ENCODE results near the gene MFAP3.

GRCh38 chr5:154059039-154059430 lies 20.3 kb downstream of the MFAP3 start:
- TF ChIP-seq, protein P1, sequence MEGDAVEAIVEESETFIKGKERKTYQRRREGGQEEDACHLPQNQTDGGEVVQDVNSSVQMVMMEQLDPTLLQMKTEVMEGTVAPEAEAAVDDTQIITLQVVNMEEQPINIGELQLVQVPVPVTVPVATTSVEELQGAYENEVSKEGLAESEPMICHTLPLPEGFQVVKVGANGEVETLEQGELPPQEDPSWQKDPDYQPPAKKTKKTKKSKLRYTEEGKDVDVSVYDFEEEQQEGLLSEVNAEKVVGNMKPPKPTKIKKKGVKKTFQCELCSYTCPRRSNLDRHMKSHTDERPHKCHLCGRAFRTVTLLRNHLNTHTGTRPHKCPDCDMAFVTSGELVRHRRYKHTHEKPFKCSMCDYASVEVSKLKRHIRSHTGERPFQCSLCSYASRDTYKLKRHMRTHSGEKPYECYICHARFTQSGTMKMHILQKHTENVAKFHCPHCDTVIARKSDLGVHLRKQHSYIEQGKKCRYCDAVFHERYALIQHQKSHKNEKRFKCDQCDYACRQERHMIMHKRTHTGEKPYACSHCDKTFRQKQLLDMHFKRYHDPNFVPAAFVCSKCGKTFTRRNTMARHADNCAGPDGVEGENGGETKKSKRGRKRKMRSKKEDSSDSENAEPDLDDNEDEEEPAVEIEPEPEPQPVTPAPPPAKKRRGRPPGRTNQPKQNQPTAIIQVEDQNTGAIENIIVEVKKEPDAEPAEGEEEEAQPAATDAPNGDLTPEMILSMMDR (IDR thresholded peaks at IDR 0.05) = no peak
- no peak for TF ChIP-seq POLR2A (IDR thresholded peaks at IDR 0.05)

Data from lower leg skin (tissue), 3 donors.